Kidney tubule cell (primary cell): Measurements from ENCODE around the gene OR6A2.

Source experiments
- DNase-seq: peaks from one replicate; pipeline ENCODE4 v3.0.0-alpha.2; 2018; ENCODE audit warnings: low spot score

The OR6A2 gene

GRCh38 chr11:6755953-6756347, 43.5 kb downstream of the OR6A2 start:
- no peak for DNase-seq

- DNase-seq, result peak; percentile 41
These were observed 44.1 kb downstream of the OR6A2 start for GRCh38 chr11:6755303-6755952.

DNA sequence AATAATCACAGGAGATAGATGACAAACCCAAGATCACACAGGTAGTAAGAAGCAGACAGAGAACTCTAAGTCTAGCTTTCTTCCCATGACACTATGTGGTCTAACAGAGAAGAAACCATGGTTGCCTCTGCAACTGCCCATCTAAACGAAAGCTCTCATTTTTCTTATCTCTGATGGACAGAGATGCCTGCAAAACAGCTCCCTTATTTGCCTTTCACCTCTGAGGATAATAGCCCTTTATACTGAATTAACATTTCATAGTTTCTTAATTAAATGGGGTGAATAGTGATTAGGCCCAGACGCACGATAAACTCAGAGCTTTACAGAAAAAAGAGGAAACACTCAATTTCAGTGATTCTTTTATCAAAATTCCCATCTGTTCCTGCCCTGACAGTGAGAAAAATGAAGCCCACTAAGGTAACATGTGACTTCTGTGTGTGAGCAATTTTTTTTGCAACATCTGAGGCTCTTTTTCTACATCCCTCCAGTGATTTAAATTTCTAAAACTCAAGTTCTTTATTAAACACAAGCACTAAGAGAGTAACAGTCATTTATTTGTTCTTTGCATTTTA, 52.3 kb downstream of the OR6A2 start:
- DNase-seq, result no peak

GRCh38 chr11:6746626-6747025, 52.9 kb downstream of the OR6A2 start:
- no peak for DNase-seq

DNA sequence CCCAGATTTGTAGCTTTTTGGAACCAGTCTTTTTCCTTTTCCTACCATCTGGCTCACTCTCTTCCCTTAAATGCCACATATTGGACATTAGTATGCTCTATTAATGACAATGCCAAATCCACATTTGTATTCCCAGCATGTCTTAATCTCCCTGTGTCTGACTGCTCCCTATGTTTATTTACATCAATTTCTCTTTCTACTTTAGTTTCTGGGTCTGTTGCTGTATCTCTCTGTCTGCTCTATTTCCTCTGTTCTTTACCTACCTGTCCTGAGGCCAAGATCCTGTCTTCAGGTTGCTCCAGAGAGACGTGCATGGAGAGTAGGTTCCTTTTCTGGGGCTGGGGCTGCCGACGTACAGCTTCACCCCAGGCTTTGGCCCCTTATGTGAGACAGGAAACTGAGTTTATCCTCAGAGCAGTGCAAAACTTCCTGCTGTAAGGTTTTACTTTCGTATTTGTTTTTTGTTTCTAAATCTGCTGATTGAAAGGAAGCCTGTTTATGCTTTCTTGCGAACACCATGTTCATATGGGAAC, 53.3 kb downstream of the OR6A2 start:
- DNase-seq, result no peak

DNA sequence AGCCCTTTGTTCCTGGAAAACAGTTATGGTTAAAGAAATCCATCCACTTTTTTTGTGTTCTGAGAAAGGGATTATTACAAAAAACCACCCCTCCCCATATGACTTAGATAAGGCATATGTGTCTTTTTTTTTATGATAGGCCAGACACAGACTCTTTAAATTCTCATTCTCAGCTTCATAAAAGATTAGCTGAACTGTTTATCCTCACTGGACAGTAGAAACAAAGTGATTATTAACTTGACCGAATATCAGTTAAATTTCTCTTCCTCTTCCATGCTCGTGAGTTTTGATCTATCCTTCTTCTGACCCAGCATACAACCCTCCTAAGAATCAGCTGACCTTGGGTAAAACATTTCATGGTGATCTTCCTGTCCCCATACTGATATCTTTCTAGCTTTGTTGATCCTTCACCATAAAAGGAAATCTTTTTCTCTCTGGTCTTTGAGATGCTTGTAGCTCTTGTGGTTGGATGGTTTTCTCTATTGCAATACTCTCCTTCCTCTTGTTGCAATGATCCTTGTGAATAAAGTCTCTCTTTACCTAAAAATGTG, 53.9 kb downstream of the OR6A2 start:
- DNase-seq, result no peak

DNA sequence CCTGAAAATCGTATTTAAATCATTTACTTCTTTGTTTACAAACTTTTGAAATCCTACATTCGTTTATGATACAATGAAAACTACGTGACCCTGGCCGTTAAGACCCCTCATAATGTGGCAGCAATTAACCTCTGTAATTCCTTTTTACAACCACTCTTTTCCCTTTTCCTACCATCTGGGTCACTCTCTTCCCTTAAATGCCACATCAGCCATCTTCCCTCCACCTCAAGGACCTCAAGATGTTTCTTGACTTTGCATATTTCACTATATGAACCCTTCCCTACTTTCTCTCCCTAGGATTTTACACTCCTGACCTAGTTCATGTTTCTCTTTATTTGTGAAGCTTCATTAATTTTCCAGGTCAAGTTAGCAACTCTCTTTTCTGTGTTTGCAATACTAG, 54.5 kb downstream of the OR6A2 start:
- no peak for DNase-seq

- peak; percentile 41 for DNase-seq
These were observed 57.2 kb downstream of the OR6A2 start for GRCh38 chr11:6742260-6742659.
